Keratinocyte (primary cell): ENCODE results near the gene CCDC102B.

Experiments
- CTCF ChIP-seq, 3 experiments: IDR thresholded peaks in 1 of 3; conservative IDR thresholded peaks in 1 of 3; optimal IDR thresholded peaks in 1 of 3; 2 replicates in 2 of 3; 3 replicates in 1 of 3; pipeline versions ENCODE3 to v1.5.1; 2011; ENCODE audit warnings: low read length in 3 of 3, mild to moderate bottlenecking in 3 of 3, moderate library complexity in 2 of 3, control low read depth in 1 of 3, inconsistent platforms in 1 of 3; ENCODE audit not compliant: insufficient read depth in 2 of 3; ENCODE audit errors: extremely low read depth in 1 of 3
- EZH2 ChIP-seq: IDR thresholded peaks from one replicate; pipeline ENCODE4 v1.6.1; 2012; ENCODE audit warnings: inconsistent platforms, mild to moderate bottlenecking, low read length, moderate library complexity

GRCh38 chr18:69022426-69022825 is 224.5 kb downstream of the CCDC102B start:
- no peak for TF ChIP-seq EZH2
- TF ChIP-seq CTCF (optimal IDR thresholded peaks at IDR 0.05 in 1 of 3, IDR thresholded peaks at IDR 0.05 in 1 of 3, conservative IDR thresholded peaks at IDR 0.05 in 1 of 3; ENCODE audit: extremely low read depth in 1 of 3, insufficient read depth in 2 of 3, low read length in 3 of 3), result no peak
